Measurements from ENCODE around the gene DBNL.

Gene DBNL

GRCh38 chr7:44079331-44080021, 35.0 kb downstream of the DBNL start:
- DNase-seq = no peak

- no peak for DNase-seq
Observed at GRCh38 chr7:44080118-44080517, 35.6 kb downstream of the DBNL start.

GRCh38 chr7:44080686-44081265, 36.3 kb downstream of the DBNL start:
- no peak for DNase-seq

- peak; percentile 50 for DNase-seq
Observed at GRCh38 chr7:44081266-44081748, 36.8 kb downstream of the DBNL start.

- peak; percentile 97 for DNase-seq
Observed at GRCh38 chr7:44082541-44083207, 38.2 kb downstream of the DBNL start.

- no peak for DNase-seq
Observed at GRCh38 chr7:44083796-44084195, 39.3 kb downstream of the DBNL start.

GRCh38 chr7:44084701-44085100, 40.2 kb downstream of the DBNL start:
- no peak for DNase-seq

GRCh38 chr7:44085546-44085945, 41.0 kb downstream of the DBNL start:
- no peak for DNase-seq

GRCh38 chr7:44086627-44087026, 42.1 kb downstream of the DBNL start:
- no peak for DNase-seq

- DNase-seq = no peak
Observed at GRCh38 chr7:44087911-44088838, 43.7 kb downstream of the DBNL start.

- DNase-seq = no peak
Observed at GRCh38 chr7:44093102-44093641, 48.7 kb downstream of the DBNL start.

GRCh38 chr7:44094365-44094764, 49.9 kb downstream of the DBNL start:
- no peak for DNase-seq

GRCh38 chr7:44094883-44095592, 50.5 kb downstream of the DBNL start:
- no peak for DNase-seq

GRCh38 chr7:44095781-44096180, 51.3 kb downstream of the DBNL start:
- DNase-seq = no peak

- DNase-seq = no peak
Observed at GRCh38 chr7:44096326-44096881, 51.9 kb downstream of the DBNL start.

GRCh38 chr7:44097064-44097932, 52.8 kb downstream of the DBNL start:
- peak; percentile 46 for DNase-seq

GRCh38 chr7:44098092-44099068, 53.9 kb downstream of the DBNL start:
- DNase-seq = no peak

GRCh38 chr7:44099669-44100068, 55.2 kb downstream of the DBNL start:
- DNase-seq = no peak

Measured in stimulated activated CD8-positive, alpha-beta memory T cell treated with anti-CD3 and anti-CD28 coated beads, Interleukin-4, amount 100 ng/mL, for 48 hours (primary cell).